ENCODE results near the gene WDR45B.

- TF ChIP-seq CTCF (IDR thresholded peaks at IDR 0.05) (no peak), POLR2A (IDR thresholded peaks at IDR 0.05) (no peak)
These were observed 22.6 kb upstream of the WDR45B start for GRCh38 chr17:82670661-82671450.

Data from Peyer's patch (tissue), 4 donors.